GM23338 (cell line): ENCODE results near the gene FOXJ1. TPM values are rescaled to one million over a fixed set of nuclear protein-coding genes. Genes with fewer than 3 reads are reported as not detected.

Source experiments
- ATAC-seq: fragments of 200-7000 bp; cut with Tn5 transposase; 3 replicates; pipeline ENCODE4 v1.9.1; 2020
- DNase-seq: peaks from one replicate; pipeline ENCODE4 v3.0.0-alpha.2; 2015; ENCODE audit warnings: low spot score
- H2AFZ ChIP-seq: fragments of 200-600 bp; sonication (generic); 2 replicates; pipeline ENCODE4 v1.8.0; 2016; ENCODE audit warnings: antibody characterized with exemption, mild to moderate bottlenecking, moderate library complexity
- H3F3A ChIP-seq: fragments of 200-600 bp; sonication (generic); replicated peaks from 2 replicates; pipeline ENCODE4 v1.8.0; 2017; ENCODE audit warnings: antibody characterized with exemption, mixed run types, low read depth
- H3K27ac ChIP-seq: fragments of 200-600 bp; sonication (generic); 2 replicates; pipeline ENCODE4 v1.6.1; 2016; ENCODE audit warnings: low read depth
- H3K27me3 ChIP-seq: fragments of 200-600 bp; sonication (generic); 2 replicates; pipeline ENCODE4 v1.8.0; 2016; ENCODE audit warnings: mild to moderate bottlenecking, mixed run types, moderate library complexity; ENCODE audit not compliant: insufficient read depth
- H3K36me3 ChIP-seq: fragments of 200-600 bp; sonication (generic); 2 replicates; pipeline ENCODE4 v1.8.0; 2016; ENCODE audit warnings: mild to moderate bottlenecking; ENCODE audit not compliant: insufficient read depth
- H3K4me1 ChIP-seq: fragments of 200-600 bp; sonication (generic); 2 replicates; pipeline ENCODE4 v1.8.0; 2016; ENCODE audit warnings: mild to moderate bottlenecking, moderate library complexity; ENCODE audit not compliant: insufficient read depth
- H3K4me2 ChIP-seq: fragments of 200-600 bp; sonication (generic); 2 replicates; pipeline ENCODE4 v1.7.1; 2017; ENCODE audit warnings: mixed run types
- H3K4me3 ChIP-seq: fragments of 200-600 bp; sonication (generic); 2 replicates; pipeline ENCODE4 v1.6.1; 2016; ENCODE audit warnings: mixed run types
- H3K79me2 ChIP-seq: fragments of 200-600 bp; sonication (generic); replicated peaks from 2 replicates; pipeline ENCODE4 v1.8.0; 2017; ENCODE audit warnings: mild to moderate bottlenecking; ENCODE audit not compliant: insufficient read depth
- H3K9me2 ChIP-seq: fragments of 200-600 bp; sonication (generic); 2 replicates; pipeline ENCODE4 v1.8.0; 2017; ENCODE audit not compliant: insufficient read depth
- H4K20me1 ChIP-seq: fragments of 200-600 bp; sonication (generic); replicated peaks from 2 replicates; pipeline ENCODE4 v1.8.0; 2017; ENCODE audit warnings: mild to moderate bottlenecking; ENCODE audit not compliant: insufficient read depth
- H3K27ac Mint-ChIP-seq: 2 replicates; pipeline ENCODE4 v1.8.0; 2020; ENCODE audit warnings: inconsistent platforms, mild to moderate bottlenecking, moderate library complexity, mixed read lengths
- H3K27me3 Mint-ChIP-seq: 3 replicates; pipeline ENCODE4 v1.8.0; 2022; ENCODE audit warnings: low read depth, mild to moderate bottlenecking, moderate library complexity, mixed read lengths, inconsistent platforms; ENCODE audit not compliant: insufficient read depth, poor library complexity
- H3K36me3 Mint-ChIP-seq: 3 replicates; pipeline ENCODE4 v1.8.0; 2021; ENCODE audit warnings: low read depth, mild to moderate bottlenecking, inconsistent platforms, moderate library complexity, mixed read lengths
- H3K4me1 Mint-ChIP-seq: 3 replicates; pipeline ENCODE4 v1.8.0; 2020; ENCODE audit warnings: mild to moderate bottlenecking, inconsistent platforms, mixed read lengths
- H3K4me3 Mint-ChIP-seq: 3 replicates; pipeline ENCODE4 v1.8.0; 2021; ENCODE audit warnings: moderate library complexity, mild to moderate bottlenecking, inconsistent platforms, mixed read lengths
- H3K9me3 Mint-ChIP-seq: 3 replicates; pipeline ENCODE4 v1.8.0; 2020; ENCODE audit warnings: moderate library complexity, mild to moderate bottlenecking, inconsistent platforms, mixed read lengths
- CREB1 ChIP-seq: fragments of 250-450 bp; sonication (Bioruptor Pico); IDR thresholded peaks from 2 replicates; pipeline ENCODE4 v1.5.0; 2020; ENCODE audit warnings: low read depth, mild to moderate bottlenecking, moderate library complexity
- CTCF ChIP-seq, 2 experiments: fragments of 200-600 bp in 1 of 2; sonication (generic) in 1 of 2; conservative IDR thresholded peaks; 2 replicates each; pipeline versions ENCODE4 v1.5.1 to v1.6.1; 2016 to 2017; ENCODE audit warnings: antibody characterized with exemption in 2 of 2, low read depth in 2 of 2, mild to moderate bottlenecking in 2 of 2, moderate library complexity in 1 of 2
- ETS1 ChIP-seq: IDR thresholded peaks from 2 replicates; pipeline ENCODE4 v1.6.1; 2016; ENCODE audit warnings: antibody characterized with exemption
- EZH2 ChIP-seq: fragments of 200-600 bp; sonication (generic); IDR thresholded peaks from one replicate; pipeline ENCODE4 v1.8.0; 2017; ENCODE audit warnings: antibody characterized with exemption, mild to moderate bottlenecking, low read depth; ENCODE audit not compliant: unreplicated experiment
- EZH2phosphoT487 ChIP-seq: fragments of 200-600 bp; sonication (generic); IDR thresholded peaks from one replicate; pipeline ENCODE4 v1.8.1; 2018; ENCODE audit warnings: antibody characterized with exemption; ENCODE audit not compliant: unreplicated experiment
- JUNB ChIP-seq: IDR thresholded peaks from one replicate; pipeline ENCODE4 v1.6.1; 2016; ENCODE audit warnings: antibody characterized with exemption; ENCODE audit not compliant: unreplicated experiment
- NANOG ChIP-seq: IDR thresholded peaks from 2 replicates; pipeline ENCODE4 v1.6.1; 2016; ENCODE audit warnings: antibody characterized with exemption, borderline replicate concordance
- POLR2AphosphoS5 ChIP-seq: IDR thresholded peaks from 2 replicates; pipeline ENCODE4 v1.6.1; 2016; ENCODE audit warnings: antibody characterized with exemption, low read depth
- REST ChIP-seq: IDR thresholded peaks from one replicate; pipeline ENCODE4 v1.6.1; 2018; ENCODE audit warnings: antibody characterized with exemption; ENCODE audit not compliant: unreplicated experiment
- STAT1 ChIP-seq: IDR thresholded peaks from one replicate; pipeline ENCODE4 v1.6.1; 2016; ENCODE audit warnings: antibody characterized with exemption; ENCODE audit not compliant: unreplicated experiment
- ZNF114 ChIP-seq: fragments of 250-450 bp; sonication (Bioruptor Pico); IDR thresholded peaks from 2 replicates; pipeline ENCODE4 v1.5.0; 2020; ENCODE audit warnings: mild to moderate bottlenecking, moderate library complexity
- ZNF331 ChIP-seq: fragments of 250-450 bp; sonication (Bioruptor Pico); IDR thresholded peaks from 2 replicates; pipeline ENCODE4 v1.5.0; 2020; ENCODE audit warnings: low read depth, mild to moderate bottlenecking, moderate library complexity
- ZNF462 ChIP-seq: fragments of 250-450 bp; sonication (Bioruptor Pico); IDR thresholded peaks from 2 replicates; pipeline ENCODE4 v1.5.0; 2020; ENCODE audit warnings: mild to moderate bottlenecking, moderate library complexity
- polyA plus RNA-seq: library from polyadenylated mRNA; unstranded; fragments of >200 nt; fragmentation: Nextera tagmentation; extraction: Ambion mirVana; gene quantifications from 2 replicates; pipeline ENCODE4 v1.2.1, GENCODE V29; 2016
- total RNA-seq: library from RNA; depleted of rRNA; stranded (reverse); fragments of >200 nt; shearing (Covaris generic); gene quantifications from 2 replicates; pipeline ENCODE4 v1.2.3, GENCODE V29; 2014

FOXJ1 gene
- total and polyA plus RNA-seq, 2 experiments from 2014 or later = 2.3 to 12.3 TPM

GRCh38 chr17:76106703-76107102 is 34.3 kb downstream of the FOXJ1 start:
- TF ChIP-seq ZNF331 (CRISPR knock-in tag) (no peak), JUNB (no peak), STAT1 (no peak), CTCF (conservative IDR thresholded peaks at IDR 0.05; ENCODE audit: low read depth in 2 of 2) (no peak), REST (no peak), POLR2AphosphoS5 (no peak), CREB1 (no peak), ETS1 (no peak), ZNF462 (no peak), NANOG (no peak), EZH2 (no peak), EZH2phosphoT487 (no peak), ZNF114 (no peak)
- Histone ChIP-seq H3K79me2 (peaks cover 16% of the 10 kb centered on the region), H3K9me2 (no peaks in the 10 kb centered on the region), H3K4me1 (peaks cover 26% of the 10 kb centered on the region; the same call in 1 of the 2 replicates), H3K27ac (0 out of 2 replicates have a peak overlapping the region, but pooled peaks have one; percentile 27), H3K27me3 (no peaks in the 10 kb centered on the region), H4K20me1 (no peaks in the 10 kb centered on the region; the same call in 1 of the 2 replicates), H3F3A (peaks cover 13% of the 10 kb centered on the region; the same call in 1 of the 2 replicates), H2AFZ (no peak overlapping the region), H3K4me3 (no peak overlapping the region), H3K36me3 (no peaks in the 10 kb centered on the region; the same call in 1 of the 2 replicates), H3K4me2 (peak overlapping the region; percentile 6)
- Mint-ChIP-seq H3K27ac (no peak overlapping the region), H3K36me3 (peaks cover 9% of the 10 kb centered on the region), H3K27me3 (peaks cover 10% of the 10 kb centered on the region), H3K9me3 (peaks cover 3% of the 10 kb centered on the region; the same call in 2 of the 3 replicates), H3K4me1 (peaks cover 27% of the 10 kb centered on the region), H3K4me3 (0 out of 3 replicates have a peak overlapping the region, but pooled peaks have one; percentile 36)
- ATAC-seq (no peak), DNase-seq (no peak)
